Heart right ventricle (tissue), 16 donors: ENCODE results near the gene MZB1. TPM values are rescaled to one million over a fixed set of nuclear protein-coding genes. Genes with fewer than 3 reads are reported as not detected.

ENCODE experiments used
- ATAC-seq, 8 donors: fragments of 200-7000 bp; cut with Tn5 transposase; one replicate each; pipeline ENCODE4 v1.9.1; 2020; ENCODE audit warnings: mild to moderate bottlenecking in 8 of 8, moderate library complexity in 8 of 8, moderate number of reproducible peaks in 1 of 8
- DNase-seq, 2 donors: peaks; one replicate each; pipeline ENCODE4 v3.0.0-alpha.2; 2020
- H3K27ac ChIP-seq, 10 donors: fragments of 200-600 bp; sonication (generic) in 2 of 10; one replicate each; pipeline versions ENCODE4 v1.5.0 to v1.8.0; 2020 to 2022; ENCODE audit warnings: mild to moderate bottlenecking in 3 of 10
- H3K27me3 ChIP-seq, 7 donors: fragments of 200-600 bp; one replicate each; pipeline ENCODE4 v1.8.0; 2021 to 2022; ENCODE audit warnings: mild to moderate bottlenecking in 2 of 7
- H3K36me3 ChIP-seq, 9 donors: fragments of 200-600 bp; sonication (generic) in 1 of 9; one replicate each; pipeline versions ENCODE4 v1.5.0 to v1.8.0; 2020 to 2022; ENCODE audit warnings: mild to moderate bottlenecking in 2 of 9
- H3K4me1 ChIP-seq, 9 donors: fragments of 200-600 bp; sonication (generic) in 1 of 9; one replicate each; pipeline versions ENCODE4 v1.5.0 to v1.8.0; 2020 to 2022; ENCODE audit warnings: mild to moderate bottlenecking in 4 of 9
- H3K4me3 ChIP-seq, 10 donors: fragments of 200-600 bp; sonication (generic) in 2 of 10; one replicate each; pipeline versions ENCODE4 v1.5.0 to v1.8.0; 2020 to 2022; ENCODE audit warnings: mild to moderate bottlenecking in 7 of 10, moderate library complexity in 2 of 10
- H3K9me3 ChIP-seq, 11 donors: fragments of 200-600 bp in 10 of 11; sonication (generic) in 2 of 11; one replicate each; pipeline versions ENCODE4 v1.5.0 to v1.8.0; 2013 to 2022; ENCODE audit warnings: mild to moderate bottlenecking in 2 of 11, control low read depth in 1 of 11, moderate library complexity in 1 of 11
- CTCF ChIP-seq, 9 donors: fragments of 200-600 bp; sonication (generic) in 2 of 9; IDR thresholded peaks; one replicate each; pipeline versions ENCODE4 v1.5.0 to v1.8.0; 2021 to 2022; ENCODE audit warnings: antibody characterized with exemption in 9 of 9, mild to moderate bottlenecking in 5 of 9, moderate library complexity in 1 of 9
- WGBS, 2 donors: extraction: QIAGEN DNeasy Blood & Tissue Kit; methylation state at CpG; one replicate each; pipeline ENCODE4 v1.1.7; 2013; ENCODE audit warnings: inconsistent platforms in 1 of 2; 5-methylcytosine and 5-hydroxymethylcytosine counted together
- intact Hi-C, 10 donors: fragments of 100-400 bp; cut with DNase I; formaldehyde crosslinking; loops; one replicate each; pipeline versions ENCODE4 v1.11.1 to v1.14.2; 2022
- polyA plus RNA-seq, 2 donors: library from polyadenylated mRNA; stranded (reverse); fragments of 200-250 nt; gene quantifications; one replicate each; pipeline ENCODE4 v1.2.3, GENCODE V29; 2013
- total RNA-seq, 10 donors: library from RNA; stranded (reverse); fragmentation: NEBNext Ultra II Directional in 3 of 10; extraction: Animal tissue kit (Norgen Biotek cat#: 25700) in 3 of 10; gene quantifications; one replicate each; pipeline versions ENCODE4 v1.2.1 to v1.2.4, GENCODE V29; 2021 to 2023
- donor health status: Arrhythmogenic right ventricular cardiomyopathy.
- donor health status: ischemic (EF 13 %, LVEDD 7.1; RV severe dilation, severe dysfunction).
- donor health status: healthy with polysubstance abuse.
- donor health status: DM: no; HTN: yes; CAD: no.
- donor health status: DM: no; HTN: no; CAD: no.
- donor health status: ischemic (EF 25% LVEDD 6.9; RV normal size, moderate dysfunction).
- donor health status: ischemic (EF 25% LVEDD 5.7; RV mildly dilated, moderate dysfunction).
- donor health status: healthy.
- donor health status: DM: yes; HTN: yes; CAD: no.
- donor health status: Ischemic cardiomyopathy.
- donor health status: ischemic (EF 35%, LVEDD 5.7; RV mildly dilated, moderate dysfunction).
- donor health status: nonischemic (EF 11% LVEDD 7.7; RV severe dilation, severe dysfunction).
- donor health status: DM: yes; HTN: yes; CAD: no.
- donor health status: PGD.
- donor health status: ischemic (EF 29% LVEDD 5.4; RV normal size, mild dysfunction).
- donor health status: nonischemic (EF 23%, LVEDD 6.1; RV moderate dilation, normal function).

Gene MZB1
- total and polyA plus RNA-seq, 12 donors: 0.28 to 6.6 (median 0.66) TPM

- H3K4me3 ChIP-seq: no peak overlapping the region
- intact Hi-C loops: no loop called here
- ATAC-seq (no peak), DNase-seq (no peak)
- no peak for TF ChIP-seq CTCF (IDR thresholded peaks at IDR 0.05)
- 67 to 73% methylated on average over 47 of the region's 47 CpGs for WGBS, 2 donors
- no peaks in the 10 kb centered on the region for H3K9me3 ChIP-seq
- no peak overlapping the region for H3K27ac ChIP-seq
- H3K36me3 ChIP-seq: peaks cover 0 to 29% (median 0%) of the 10 kb centered on the region in 9 donors
- H3K4me1 ChIP-seq: peaks cover 0 to 12% (median 4%) of the 10 kb centered on the region in 9 donors
- no peaks in the 10 kb centered on the region for H3K27me3 ChIP-seq
Measured at GRCh38 chr5:139378101-139378825, 11.4 kb downstream of the MZB1 start.

- 91 to 92% methylated on average over 3 of the region's 3 CpGs for WGBS, 2 donors
- peaks cover 0 to 39% (median 0%) of the 10 kb centered on the region in 9 donors for H3K36me3 ChIP-seq
- no peaks in the 10 kb centered on the region for H3K9me3 ChIP-seq
- no peak overlapping the region for H3K4me3 ChIP-seq
- H3K27me3 ChIP-seq: no peaks in the 10 kb centered on the region
- no peak overlapping the region for H3K27ac ChIP-seq
- TF ChIP-seq CTCF (IDR thresholded peaks at IDR 0.05): no peak
- peaks cover 0 to 20% (median 10%) of the 10 kb centered on the region in 9 donors for H3K4me1 ChIP-seq
- intact Hi-C loops: no loop called here
- no peak for DNase-seq
- ATAC-seq: no peak
Measured at GRCh38 chr5:139377226-139377625, 12.5 kb downstream of the MZB1 start.

GRCh38 chr5:139376364-139376763 is 13.3 kb downstream of the MZB1 start:
- ATAC-seq: no peak
- peaks cover 0 to 48% (median 0%) of the 10 kb centered on the region in 9 donors for H3K36me3 ChIP-seq
- peaks cover 0 to 28% (median 11%) of the 10 kb centered on the region in 9 donors for H3K4me1 ChIP-seq
- H3K4me3 ChIP-seq: no peak overlapping the region
- TF ChIP-seq CTCF (IDR thresholded peaks at IDR 0.05): no peak
- H3K27ac ChIP-seq: no peak overlapping the region
- 94 to 95% methylated on average over 7 of the region's 7 CpGs for WGBS, 2 donors
- no peaks in the 10 kb centered on the region for H3K9me3 ChIP-seq
- H3K27me3 ChIP-seq: no peaks in the 10 kb centered on the region
- no peak for DNase-seq
- intact Hi-C loops: no loop called here

GRCh38 chr5:139374909-139375308 is 14.8 kb downstream of the MZB1 start:
- TF ChIP-seq CTCF (IDR thresholded peaks at IDR 0.05): no peak
- DNase-seq (no peak), ATAC-seq (no peak)
- intact Hi-C loops: no loop called here
- Histone ChIP-seq H3K4me3 (no peak overlapping the region), H3K4me1 (peaks cover 0 to 30% (median 11%) of the 10 kb centered on the region in 9 donors), H3K9me3 (no peaks in the 10 kb centered on the region), H3K27me3 (no peaks in the 10 kb centered on the region), H3K27ac (no peak overlapping the region), H3K36me3 (peaks cover 0 to 60% (median 0%) of the 10 kb centered on the region in 9 donors)
- 94 to 98% methylated on average over 2 of the region's 2 CpGs for WGBS, 2 donors
